Measurements from ENCODE around the gene NEK4. TPM values are rescaled to one million over a fixed set of nuclear protein-coding genes. Genes with fewer than 3 reads are reported as not detected.

Gene NEK4
- total RNA-seq, 5 donors from 2014 or later (not counting 1 experiment from before 2014, with no cell fraction given): 14.1 to 23.9 (median 22.2) TPM

DNA sequence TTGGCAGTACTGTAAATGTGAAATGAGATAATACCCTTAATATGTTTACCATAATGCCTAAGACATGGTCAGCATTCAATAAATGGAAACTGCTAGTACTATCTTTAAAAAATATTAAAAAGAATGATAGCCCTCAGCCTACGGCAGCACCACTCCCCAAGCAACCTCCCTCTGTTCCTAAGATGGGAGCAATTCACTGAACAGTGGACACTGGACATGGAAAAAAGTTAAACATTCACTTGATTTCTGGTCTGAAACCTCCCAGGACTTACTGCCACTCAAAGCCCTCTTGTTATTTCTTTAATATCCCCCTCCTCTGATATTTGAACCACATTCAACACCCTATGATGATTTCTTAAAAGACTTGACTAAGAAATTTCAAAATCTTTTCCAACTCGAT, 27.0 kb downstream of the NEK4 start:
- H3K9me3 ChIP-seq: no peaks in the 10 kb centered on the region
- H3K4me1 ChIP-seq (ENCODE audit: control insufficient read depth in 1 of 2, extremely low read depth in 1 of 2, insufficient read depth in 2 of 2, low read length in 2 of 2): no peaks in the 10 kb centered on the region
- DNase-seq (no peak), ATAC-seq (replicated peaks in 1 of 4) (no peak)
- H3K27ac ChIP-seq (ENCODE audit: low read length): no peak overlapping the region
- no peaks in the 10 kb centered on the region for H3K27me3 ChIP-seq (replicated peaks in 1 of 2; ENCODE audit: control insufficient read depth in 2 of 2, extremely low read depth in 1 of 2, insufficient read depth in 2 of 2, low read length in 1 of 2)
- H3K9me3 Mint-ChIP-seq: no peaks in the 10 kb centered on the region
- ChIA-PET POLR2A (no interaction called here), CTCF (interaction anchor here (0.7 kb wide), 2 partner anchors 78 to 169 kb away, joined by 3 to 4 read pairs; no protein-coding TSS in a partner anchor)
- no CpG with 5 or more reads among the region's 2 CpGs for WGBS (ENCODE audit: insufficient coverage)
- no peaks in the 10 kb centered on the region for H3K4me1 Mint-ChIP-seq
- H3K4me3 ChIP-seq (ENCODE audit: control insufficient read depth in 1 of 2, extremely low read depth in 1 of 2, low read length in 1 of 2): no peak overlapping the region
- H3K4me3 Mint-ChIP-seq: no peak overlapping the region
- no peaks in the 10 kb centered on the region for H3K27me3 Mint-ChIP-seq
- H3K27ac Mint-ChIP-seq: peak overlapping the region in 1 of 2 donors; percentile 10
- H3K36me3 Mint-ChIP-seq: peaks cover 47% of the 10 kb centered on the region
- H3K36me3 ChIP-seq (ENCODE audit: control insufficient read depth in 2 of 2, extremely low read depth in 1 of 2, insufficient read depth in 1 of 2, low read length in 1 of 2): peaks cover 4 to 61% of the 10 kb centered on the region in 2 donors

DNA sequence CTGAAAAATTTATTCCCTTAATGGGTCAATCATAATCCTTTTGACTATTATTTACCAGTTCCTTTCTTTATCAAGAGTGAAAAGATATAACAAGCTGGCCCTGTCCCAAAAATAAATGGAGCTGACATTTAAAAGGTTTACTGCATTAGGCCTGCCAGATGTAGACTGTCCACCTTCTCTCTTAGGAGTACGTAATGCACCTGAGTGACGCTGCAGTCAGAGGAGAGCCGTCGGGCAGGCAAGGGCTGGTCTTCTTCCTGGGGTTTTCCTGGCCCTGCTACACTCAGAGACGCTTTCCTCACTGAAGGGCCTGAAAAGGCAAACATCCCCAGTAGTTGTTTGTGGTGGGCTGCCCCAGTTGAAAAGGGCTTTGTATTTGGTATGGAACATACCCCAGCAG, 27.6 kb downstream of the NEK4 start:
- DNase-seq (no peak), ATAC-seq (replicated peaks in 1 of 4) (no peak)
- Histone ChIP-seq H3K36me3 (ENCODE audit: control insufficient read depth in 2 of 2, extremely low read depth in 1 of 2, insufficient read depth in 1 of 2, low read length in 1 of 2) (peaks cover 4 to 62% of the 10 kb centered on the region in 2 donors), H3K9me3 (no peaks in the 10 kb centered on the region), H3K27me3 (replicated peaks in 1 of 2; ENCODE audit: control insufficient read depth in 2 of 2, extremely low read depth in 1 of 2, insufficient read depth in 2 of 2, low read length in 1 of 2) (no peaks in the 10 kb centered on the region), H3K27ac (ENCODE audit: low read length) (no peak overlapping the region), H3K4me1 (ENCODE audit: control insufficient read depth in 1 of 2, extremely low read depth in 1 of 2, insufficient read depth in 2 of 2, low read length in 2 of 2) (no peaks in the 10 kb centered on the region), H3K4me3 (ENCODE audit: control insufficient read depth in 1 of 2, extremely low read depth in 1 of 2, low read length in 1 of 2) (no peak overlapping the region)
- Mint-ChIP-seq H3K27ac (no peak overlapping the region), H3K36me3 (peaks cover 42% of the 10 kb centered on the region), H3K27me3 (no peaks in the 10 kb centered on the region), H3K4me1 (no peaks in the 10 kb centered on the region), H3K9me3 (no peaks in the 10 kb centered on the region), H3K4me3 (no peak overlapping the region)
- ChIA-PET CTCF (interaction anchor here in 1 of 2 donors (0.7 kb wide), 1 partner anchor 78 kb away, joined by 3 read pairs; no protein-coding TSS in a partner anchor), POLR2A (no interaction called here)
- 100% methylated on average over 4 of the region's 5 CpGs for WGBS (ENCODE audit: insufficient coverage)

DNA sequence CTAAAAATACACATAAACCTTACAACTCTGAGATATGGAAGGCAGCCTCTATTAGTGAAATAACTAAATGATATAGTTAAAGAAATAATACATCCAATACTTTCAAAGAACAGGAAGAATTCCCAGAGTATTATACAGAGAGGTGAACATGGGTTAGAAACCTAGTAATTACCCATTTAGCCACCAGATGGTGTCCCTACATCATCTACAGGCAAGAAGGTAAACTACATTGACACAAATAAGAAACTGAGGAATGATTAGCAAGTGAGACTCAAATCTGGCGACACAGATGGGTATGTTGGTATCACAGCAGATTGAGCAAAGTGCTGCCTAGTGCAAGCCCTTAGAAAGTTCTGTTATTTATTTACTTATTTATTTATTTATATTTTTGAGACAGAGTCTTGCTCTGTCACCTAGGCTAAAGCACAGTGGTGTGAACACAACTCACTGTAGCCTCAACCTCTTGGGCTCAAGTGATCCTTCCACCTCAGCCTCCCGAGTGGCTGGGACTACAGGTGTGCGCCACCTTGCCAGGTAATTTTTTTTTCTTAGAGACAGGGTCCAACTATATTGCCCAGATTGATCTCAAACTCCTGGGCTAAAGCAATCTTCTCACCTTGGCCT, 28.2 kb downstream of the NEK4 start:
- no CpG with 5 or more reads among the region's 3 CpGs for WGBS (ENCODE audit: insufficient coverage)
- no peaks in the 10 kb centered on the region for H3K4me1 ChIP-seq (ENCODE audit: control insufficient read depth in 1 of 2, extremely low read depth in 1 of 2, insufficient read depth in 2 of 2, low read length in 2 of 2)
- H3K27ac ChIP-seq (ENCODE audit: low read length): no peak overlapping the region
- H3K27ac Mint-ChIP-seq: no peak overlapping the region
- no peak overlapping the region for H3K4me3 ChIP-seq (ENCODE audit: control insufficient read depth in 1 of 2, extremely low read depth in 1 of 2, low read length in 1 of 2)
- H3K36me3 Mint-ChIP-seq: peaks cover 42% of the 10 kb centered on the region
- no peak overlapping the region for H3K4me3 Mint-ChIP-seq
- H3K27me3 ChIP-seq (replicated peaks in 1 of 2; ENCODE audit: control insufficient read depth in 2 of 2, extremely low read depth in 1 of 2, insufficient read depth in 2 of 2, low read length in 1 of 2): no peaks in the 10 kb centered on the region
- CTCF ChIA-PET: interaction anchor here in 1 of 2 donors (0.6 to 0.8 kb wide), 3 partner anchors 16 to 360 kb away, joined by 3 to 4 read pairs (median 3); partner anchors contain the start of gene NEK4
- H3K27me3 Mint-ChIP-seq: no peaks in the 10 kb centered on the region
- DNase-seq (peak in 2 of 35 experiments; percentile 6 to 58), ATAC-seq (replicated peaks in 1 of 4) (no peak)
- no peaks in the 10 kb centered on the region for H3K4me1 Mint-ChIP-seq
- no peaks in the 10 kb centered on the region for H3K9me3 Mint-ChIP-seq
- H3K36me3 ChIP-seq (ENCODE audit: control insufficient read depth in 2 of 2, extremely low read depth in 1 of 2, insufficient read depth in 1 of 2, low read length in 1 of 2): peaks cover 4 to 62% of the 10 kb centered on the region in 2 donors
- no peaks in the 10 kb centered on the region for H3K9me3 ChIP-seq
- POLR2A ChIA-PET: no interaction called here

DNA sequence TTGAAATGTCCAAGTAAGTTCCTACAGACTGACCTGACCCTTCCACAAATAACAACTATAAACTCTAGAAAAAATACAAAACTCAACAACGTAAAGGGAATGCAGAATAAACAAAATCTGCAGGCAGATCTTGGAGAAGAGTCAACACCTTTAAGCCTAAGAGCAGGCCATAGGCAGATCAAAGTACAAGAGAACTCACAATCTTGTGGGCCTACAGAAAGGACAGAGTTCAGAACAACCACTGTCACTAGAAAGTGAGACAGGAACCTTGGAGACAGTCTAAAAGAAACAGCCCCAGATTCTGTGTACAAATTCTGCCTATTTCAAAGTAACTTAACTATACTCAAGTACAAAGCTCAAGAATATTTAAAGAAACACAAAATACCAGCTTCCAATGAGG, 31.0 kb downstream of the NEK4 start:
- Mint-ChIP-seq H3K27ac (no peak overlapping the region), H3K4me1 (no peaks in the 10 kb centered on the region), H3K36me3 (peaks cover 43% of the 10 kb centered on the region), H3K27me3 (no peaks in the 10 kb centered on the region), H3K9me3 (no peaks in the 10 kb centered on the region), H3K4me3 (no peak overlapping the region)
- Histone ChIP-seq H3K27ac (ENCODE audit: low read length) (no peak overlapping the region), H3K36me3 (ENCODE audit: control insufficient read depth in 2 of 2, extremely low read depth in 1 of 2, insufficient read depth in 1 of 2, low read length in 1 of 2) (peaks cover 0 to 56% of the 10 kb centered on the region in 2 donors), H3K4me3 (ENCODE audit: control insufficient read depth in 1 of 2, extremely low read depth in 1 of 2, low read length in 1 of 2) (no peak overlapping the region), H3K9me3 (peaks cover 1% of the 10 kb centered on the region), H3K4me1 (ENCODE audit: control insufficient read depth in 1 of 2, extremely low read depth in 1 of 2, insufficient read depth in 2 of 2, low read length in 2 of 2) (no peaks in the 10 kb centered on the region), H3K27me3 (replicated peaks in 1 of 2; ENCODE audit: control insufficient read depth in 2 of 2, extremely low read depth in 1 of 2, insufficient read depth in 2 of 2, low read length in 1 of 2) (no peaks in the 10 kb centered on the region)
- ChIA-PET CTCF (no interaction called here), POLR2A (no interaction called here)
- WGBS (ENCODE audit: insufficient coverage): no CpG with 5 or more reads among the region's 1 CpG
- ATAC-seq (replicated peaks in 1 of 4) (no peak), DNase-seq (no peak)

DNA sequence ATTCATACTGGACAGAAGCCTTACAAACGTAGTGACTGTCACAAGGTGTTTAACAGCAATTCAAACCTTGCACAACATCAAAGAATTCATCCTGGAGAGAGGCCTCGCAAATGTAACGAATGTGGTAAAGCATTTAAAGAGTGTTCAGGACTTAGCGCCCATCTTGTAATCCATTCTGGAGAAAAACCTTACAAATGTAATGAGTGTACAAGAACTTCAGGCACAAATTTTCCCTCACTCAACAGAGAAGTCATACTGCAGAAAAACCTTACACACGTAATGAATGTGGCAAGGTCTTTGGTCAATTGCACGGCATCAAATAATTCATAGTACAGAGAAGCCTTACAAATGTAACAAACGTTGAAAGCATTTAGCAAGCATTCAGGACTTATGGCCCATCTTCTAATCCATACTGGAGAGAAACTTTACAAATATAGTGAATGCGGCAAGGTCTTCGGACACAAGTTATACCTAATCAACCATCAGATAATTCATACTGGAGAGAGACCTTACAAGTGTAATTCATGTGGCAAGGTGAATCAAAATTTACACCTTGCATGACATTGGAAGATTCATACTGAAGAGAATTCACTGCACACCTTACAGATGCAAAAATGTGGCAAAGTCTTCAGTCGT, 37.4 kb downstream of the NEK4 start:
- WGBS (ENCODE audit: insufficient coverage): no CpG with 5 or more reads among the region's 10 CpGs
- H3K36me3 ChIP-seq (ENCODE audit: control insufficient read depth in 2 of 2, extremely low read depth in 1 of 2, insufficient read depth in 1 of 2, low read length in 1 of 2): peaks cover 5 to 46% of the 10 kb centered on the region in 2 donors
- peaks cover 6% of the 10 kb centered on the region for H3K9me3 ChIP-seq
- DNase-seq (no peak), ATAC-seq (replicated peaks in 1 of 4) (no peak)
- H3K4me3 ChIP-seq (ENCODE audit: control insufficient read depth in 1 of 2, extremely low read depth in 1 of 2, low read length in 1 of 2): no peak overlapping the region
- ChIA-PET CTCF (no interaction called here), POLR2A (no interaction called here)
- Mint-ChIP-seq H3K27ac (peak overlapping the region in 1 of 2 donors; percentile 58), H3K36me3 (peaks cover 70% of the 10 kb centered on the region), H3K9me3 (peaks cover 0 to 22% (median 14%) of the 10 kb centered on the region in 3 donors), H3K4me1 (peaks cover 6 to 8% (median 7%) of the 10 kb centered on the region in 3 donors), H3K27me3 (no peaks in the 10 kb centered on the region), H3K4me3 (no peak overlapping the region)
- no peaks in the 10 kb centered on the region for H3K4me1 ChIP-seq (ENCODE audit: control insufficient read depth in 1 of 2, extremely low read depth in 1 of 2, insufficient read depth in 2 of 2, low read length in 2 of 2)
- H3K27me3 ChIP-seq (replicated peaks in 1 of 2; ENCODE audit: control insufficient read depth in 2 of 2, extremely low read depth in 1 of 2, insufficient read depth in 2 of 2, low read length in 1 of 2): no peaks in the 10 kb centered on the region
- H3K27ac ChIP-seq (ENCODE audit: low read length): no peak overlapping the region

DNA sequence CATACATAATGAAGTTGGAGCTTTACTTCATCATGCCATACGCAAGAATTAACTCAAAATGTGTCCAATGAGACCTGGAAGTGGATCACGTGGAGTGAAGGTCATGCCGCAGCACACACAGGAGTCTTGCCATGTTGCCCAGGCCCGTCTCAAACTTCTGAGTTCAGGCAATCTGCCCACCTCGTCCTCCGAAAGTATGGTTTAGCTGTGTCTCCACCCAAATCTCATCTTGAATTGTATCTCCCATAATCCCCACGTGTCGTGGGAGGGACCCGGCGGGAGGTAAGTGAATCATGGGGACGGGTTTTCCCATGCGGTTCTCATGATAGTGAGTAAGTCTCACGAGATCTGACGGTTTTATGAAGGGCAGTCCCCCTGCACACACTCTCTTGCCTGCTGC, 39.1 kb downstream of the NEK4 start:
- no peak overlapping the region for H3K27ac Mint-ChIP-seq
- Histone ChIP-seq H3K27me3 (replicated peaks in 1 of 2; ENCODE audit: control insufficient read depth in 2 of 2, extremely low read depth in 1 of 2, insufficient read depth in 2 of 2, low read length in 1 of 2) (no peaks in the 10 kb centered on the region), H3K4me1 (ENCODE audit: control insufficient read depth in 1 of 2, extremely low read depth in 1 of 2, insufficient read depth in 2 of 2, low read length in 2 of 2) (no peaks in the 10 kb centered on the region), H3K9me3 (peaks cover 6% of the 10 kb centered on the region), H3K4me3 (ENCODE audit: control insufficient read depth in 1 of 2, extremely low read depth in 1 of 2, low read length in 1 of 2) (no peak overlapping the region), H3K27ac (ENCODE audit: low read length) (no peak overlapping the region), H3K36me3 (ENCODE audit: control insufficient read depth in 2 of 2, extremely low read depth in 1 of 2, insufficient read depth in 1 of 2, low read length in 1 of 2) (peaks cover 5 to 36% of the 10 kb centered on the region in 2 donors)
- H3K4me1 Mint-ChIP-seq: peaks cover 6 to 8% (median 7%) of the 10 kb centered on the region in 3 donors
- 90% methylated on average over 10 of the region's 14 CpGs for WGBS (ENCODE audit: insufficient coverage)
- DNase-seq (no peak), ATAC-seq (replicated peaks in 1 of 4) (no peak)
- peaks cover 0 to 22% (median 14%) of the 10 kb centered on the region in 3 donors for H3K9me3 Mint-ChIP-seq
- no peaks in the 10 kb centered on the region for H3K27me3 Mint-ChIP-seq
- POLR2A ChIA-PET: no interaction called here
- CTCF ChIA-PET: no interaction called here
- no peak overlapping the region for H3K4me3 Mint-ChIP-seq
- peaks cover 68% of the 10 kb centered on the region for H3K36me3 Mint-ChIP-seq

All from T-cell (primary cell).